SK-N-SH treated with all-trans-retinoic acid at 6 μM for 48 hours (cell line): ENCODE measurements around the gene STK39.
A peak's percentile ranks its signal among the peaks of the same experiment; 100 is the strongest.

ENCODE experiments used
- ATAC-seq: fragments of 200-7000 bp; cut with Tn5 transposase; 3 replicates; pipeline ENCODE4 v1.9.1; 2020; ENCODE audit warnings: mild to moderate bottlenecking, moderate library complexity
- ARNTL ChIP-seq: fragments of 450-650 bp; formaldehyde crosslinking; IDR thresholded peaks from 2 replicates; pipeline ENCODE4 v1.5.0; 2020; ENCODE audit warnings: low read depth, mild to moderate bottlenecking, moderate library complexity, borderline replicate concordance
- BACH2 ChIP-seq: fragments of 250-450 bp; sonication (Bioruptor Pico); IDR thresholded peaks from 2 replicates; pipeline ENCODE4 v1.9.0; 2021; ENCODE audit warnings: mild to moderate bottlenecking, borderline replicate concordance
- CSDC2 ChIP-seq: fragments of 250-450 bp; sonication (Bioruptor Pico); IDR thresholded peaks from 2 replicates; pipeline ENCODE4 v1.5.0; 2020; ENCODE audit warnings: mild to moderate bottlenecking, moderate library complexity
- GLIS3 ChIP-seq: fragments of 250-450 bp; sonication (Bioruptor Pico); IDR thresholded peaks from 2 replicates; pipeline ENCODE4 v1.5.0; 2020; ENCODE audit warnings: mild to moderate bottlenecking, moderate library complexity
- ISL1 ChIP-seq: fragments of 250-450 bp; sonication (Bioruptor Pico); IDR thresholded peaks from 2 replicates; pipeline ENCODE4 v2.1.2; 2022; ENCODE audit warnings: mild to moderate bottlenecking, moderate library complexity
- PPARA ChIP-seq: fragments of 250-450 bp; sonication (Bioruptor Pico); IDR thresholded peaks from 2 replicates; pipeline ENCODE4 v1.5.0; 2020; ENCODE audit warnings: mild to moderate bottlenecking, borderline replicate concordance
- TCF4 ChIP-seq: fragments of 250-450 bp; sonication (Bioruptor Pico); IDR thresholded peaks from 2 replicates; pipeline ENCODE4 v1.8.0; 2021; ENCODE audit warnings: mild to moderate bottlenecking, moderate library complexity, borderline replicate concordance
- TOX ChIP-seq: fragments of 250-450 bp; sonication (Bioruptor Pico); IDR thresholded peaks from 2 replicates; pipeline ENCODE4 v1.8.0; 2021; ENCODE audit warnings: mild to moderate bottlenecking, moderate library complexity, borderline replicate concordance
- ZC3H10 ChIP-seq: fragments of 250-450 bp; sonication (Bioruptor Pico); IDR thresholded peaks from 2 replicates; pipeline ENCODE4 v1.5.1; 2021; ENCODE audit warnings: mild to moderate bottlenecking, moderate library complexity
- ZFP3 ChIP-seq: fragments of 250-450 bp; sonication (Bioruptor Pico); IDR thresholded peaks from 2 replicates; pipeline ENCODE4 v1.5.0; 2020; ENCODE audit warnings: mild to moderate bottlenecking, moderate library complexity
- TF ChIP-seq, protein P1 (sequence below): fragments of 250-450 bp; sonication (Bioruptor Pico); IDR thresholded peaks from 2 replicates; pipeline ENCODE4 v1.5.0; 2020; ENCODE audit warnings: mild to moderate bottlenecking, moderate library complexity
- TF ChIP-seq, protein P2 (sequence below): fragments of 250-450 bp; sonication (Bioruptor Pico); IDR thresholded peaks from 2 replicates; pipeline ENCODE4 v1.5.1; 2020; ENCODE audit warnings: low read depth, mild to moderate bottlenecking, moderate library complexity
- TF ChIP-seq, protein P3 (sequence below): fragments of 250-450 bp; sonication (Bioruptor Pico); IDR thresholded peaks from 2 replicates; pipeline ENCODE4 v1.8.0; 2021; ENCODE audit warnings: low read depth, mild to moderate bottlenecking, moderate library complexity, borderline replicate concordance
- TF ChIP-seq, protein P4 (sequence below): fragments of 250-450 bp; sonication (Bioruptor Pico); IDR thresholded peaks from 2 replicates; pipeline ENCODE4 v1.8.0; 2020; ENCODE audit warnings: mild to moderate bottlenecking, moderate library complexity, borderline replicate concordance

The STK39 gene

DNA sequence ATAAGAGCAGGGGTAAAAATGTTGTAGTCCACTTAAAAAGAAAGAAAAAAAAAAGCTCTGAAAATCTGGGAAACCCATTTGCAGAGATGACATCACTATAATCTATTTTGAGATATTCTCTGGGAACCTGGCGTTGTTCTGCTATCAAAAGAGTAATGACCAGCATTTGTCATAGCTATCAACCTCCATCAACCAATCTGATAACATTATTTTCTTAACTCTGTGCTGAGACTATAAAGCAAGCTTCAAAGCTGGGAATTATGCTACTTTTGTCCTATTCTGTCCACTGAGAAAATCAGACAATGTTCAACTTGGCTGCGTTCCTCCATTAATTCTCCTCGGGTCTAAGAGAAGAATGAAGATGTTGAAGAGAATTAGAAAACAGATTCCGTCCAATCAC, 107.5 kb downstream of the STK39 start:
- TF ChIP-seq, protein P1, sequence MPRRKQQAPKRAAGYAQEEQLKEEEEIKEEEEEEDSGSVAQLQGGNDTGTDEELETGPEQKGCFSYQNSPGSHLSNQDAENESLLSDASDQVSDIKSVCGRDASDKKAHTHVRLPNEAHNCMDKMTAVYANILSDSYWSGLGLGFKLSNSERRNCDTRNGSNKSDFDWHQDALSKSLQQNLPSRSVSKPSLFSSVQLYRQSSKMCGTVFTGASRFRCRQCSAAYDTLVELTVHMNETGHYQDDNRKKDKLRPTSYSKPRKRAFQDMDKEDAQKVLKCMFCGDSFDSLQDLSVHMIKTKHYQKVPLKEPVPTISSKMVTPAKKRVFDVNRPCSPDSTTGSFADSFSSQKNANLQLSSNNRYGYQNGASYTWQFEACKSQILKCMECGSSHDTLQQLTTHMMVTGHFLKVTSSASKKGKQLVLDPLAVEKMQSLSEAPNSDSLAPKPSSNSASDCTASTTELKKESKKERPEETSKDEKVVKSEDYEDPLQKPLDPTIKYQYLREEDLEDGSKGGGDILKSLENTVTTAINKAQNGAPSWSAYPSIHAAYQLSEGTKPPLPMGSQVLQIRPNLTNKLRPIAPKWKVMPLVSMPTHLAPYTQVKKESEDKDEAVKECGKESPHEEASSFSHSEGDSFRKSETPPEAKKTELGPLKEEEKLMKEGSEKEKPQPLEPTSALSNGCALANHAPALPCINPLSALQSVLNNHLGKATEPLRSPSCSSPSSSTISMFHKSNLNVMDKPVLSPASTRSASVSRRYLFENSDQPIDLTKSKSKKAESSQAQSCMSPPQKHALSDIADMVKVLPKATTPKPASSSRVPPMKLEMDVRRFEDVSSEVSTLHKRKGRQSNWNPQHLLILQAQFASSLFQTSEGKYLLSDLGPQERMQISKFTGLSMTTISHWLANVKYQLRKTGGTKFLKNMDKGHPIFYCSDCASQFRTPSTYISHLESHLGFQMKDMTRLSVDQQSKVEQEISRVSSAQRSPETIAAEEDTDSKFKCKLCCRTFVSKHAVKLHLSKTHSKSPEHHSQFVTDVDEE: 0 out of 2 replicates have a peak, but pooled peaks have one; percentile 61
- TF ChIP-seq TCF4: peak; percentile 58; the same call in 1 of the 2 replicates
- TF ChIP-seq ZFP3 (CRISPR knock-in tag): 0 out of 2 replicates have a peak, but pooled peaks have one; percentile 16
- TF ChIP-seq ISL1 (CRISPR knock-in tag): peak; percentile 89
- no peak for TF ChIP-seq ARNTL (CRISPR knock-in tag)
- no peak for TF ChIP-seq BACH2 (CRISPR knock-in tag)
- TF ChIP-seq, protein P2, sequence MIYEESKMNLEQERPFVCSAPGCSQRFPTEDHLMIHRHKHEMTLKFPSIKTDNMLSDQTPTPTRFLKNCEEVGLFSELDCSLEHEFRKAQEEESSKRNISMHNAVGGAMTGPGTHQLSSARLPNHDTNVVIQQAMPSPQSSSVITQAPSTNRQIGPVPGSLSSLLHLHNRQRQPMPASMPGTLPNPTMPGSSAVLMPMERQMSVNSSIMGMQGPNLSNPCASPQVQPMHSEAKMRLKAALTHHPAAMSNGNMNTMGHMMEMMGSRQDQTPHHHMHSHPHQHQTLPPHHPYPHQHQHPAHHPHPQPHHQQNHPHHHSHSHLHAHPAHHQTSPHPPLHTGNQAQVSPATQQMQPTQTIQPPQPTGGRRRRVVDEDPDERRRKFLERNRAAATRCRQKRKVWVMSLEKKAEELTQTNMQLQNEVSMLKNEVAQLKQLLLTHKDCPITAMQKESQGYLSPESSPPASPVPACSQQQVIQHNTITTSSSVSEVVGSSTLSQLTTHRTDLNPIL (CRISPR knock-in tag): 0 out of 2 replicates have a peak, but pooled peaks have one; percentile 69
- ATAC-seq: no peak; the same call in 2 of the 3 replicates

DNA sequence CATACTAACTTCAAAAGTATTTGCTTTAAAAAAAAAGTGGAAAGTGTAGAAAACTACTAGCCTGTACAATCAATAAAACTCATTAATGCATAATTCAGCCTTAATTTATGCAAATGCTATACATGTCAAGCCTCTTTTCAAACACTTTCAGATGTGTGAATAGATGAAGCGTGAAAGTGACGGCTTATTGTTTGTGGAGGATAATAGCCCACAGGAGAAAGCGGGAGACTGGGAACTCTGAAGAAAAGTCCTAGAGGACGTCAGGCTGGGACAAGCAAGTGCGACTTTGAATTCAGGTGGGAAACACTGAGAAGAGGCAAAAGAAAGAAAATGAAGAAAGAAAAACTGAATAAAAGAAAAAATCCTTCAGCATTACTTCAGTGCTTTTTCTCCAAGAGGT, 108.5 kb downstream of the STK39 start:
- no peak for ATAC-seq

More for the DNA sequence above, 108.5 kb downstream of the STK39 start:
- TF ChIP-seq, protein P3, sequence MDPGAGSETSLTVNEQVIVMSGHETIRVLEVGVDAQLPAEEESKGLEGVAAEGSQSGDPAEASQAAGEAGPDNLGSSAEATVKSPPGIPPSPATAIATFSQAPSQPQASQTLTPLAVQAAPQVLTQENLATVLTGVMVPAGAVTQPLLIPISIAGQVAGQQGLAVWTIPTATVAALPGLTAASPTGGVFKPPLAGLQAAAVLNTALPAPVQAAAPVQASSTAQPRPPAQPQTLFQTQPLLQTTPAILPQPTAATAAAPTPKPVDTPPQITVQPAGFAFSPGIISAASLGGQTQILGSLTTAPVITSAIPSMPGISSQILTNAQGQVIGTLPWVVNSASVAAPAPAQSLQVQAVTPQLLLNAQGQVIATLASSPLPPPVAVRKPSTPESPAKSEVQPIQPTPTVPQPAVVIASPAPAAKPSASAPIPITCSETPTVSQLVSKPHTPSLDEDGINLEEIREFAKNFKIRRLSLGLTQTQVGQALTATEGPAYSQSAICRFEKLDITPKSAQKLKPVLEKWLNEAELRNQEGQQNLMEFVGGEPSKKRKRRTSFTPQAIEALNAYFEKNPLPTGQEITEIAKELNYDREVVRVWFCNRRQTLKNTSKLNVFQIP (CRISPR knock-in tag): no peak
- TF ChIP-seq CSDC2 (CRISPR knock-in tag) (no peak), GLIS3 (CRISPR knock-in tag) (no peak), ISL1 (CRISPR knock-in tag) (no peak), PPARA (CRISPR knock-in tag) (no peak), ZC3H10 (CRISPR knock-in tag) (no peak), ZFP3 (CRISPR knock-in tag) (no peak), BACH2 (CRISPR knock-in tag) (no peak), TOX (no peak)
- TF ChIP-seq, protein P2 (CRISPR knock-in tag): no peak
- TF ChIP-seq, protein P1: no peak
- TF ChIP-seq, protein P4, sequence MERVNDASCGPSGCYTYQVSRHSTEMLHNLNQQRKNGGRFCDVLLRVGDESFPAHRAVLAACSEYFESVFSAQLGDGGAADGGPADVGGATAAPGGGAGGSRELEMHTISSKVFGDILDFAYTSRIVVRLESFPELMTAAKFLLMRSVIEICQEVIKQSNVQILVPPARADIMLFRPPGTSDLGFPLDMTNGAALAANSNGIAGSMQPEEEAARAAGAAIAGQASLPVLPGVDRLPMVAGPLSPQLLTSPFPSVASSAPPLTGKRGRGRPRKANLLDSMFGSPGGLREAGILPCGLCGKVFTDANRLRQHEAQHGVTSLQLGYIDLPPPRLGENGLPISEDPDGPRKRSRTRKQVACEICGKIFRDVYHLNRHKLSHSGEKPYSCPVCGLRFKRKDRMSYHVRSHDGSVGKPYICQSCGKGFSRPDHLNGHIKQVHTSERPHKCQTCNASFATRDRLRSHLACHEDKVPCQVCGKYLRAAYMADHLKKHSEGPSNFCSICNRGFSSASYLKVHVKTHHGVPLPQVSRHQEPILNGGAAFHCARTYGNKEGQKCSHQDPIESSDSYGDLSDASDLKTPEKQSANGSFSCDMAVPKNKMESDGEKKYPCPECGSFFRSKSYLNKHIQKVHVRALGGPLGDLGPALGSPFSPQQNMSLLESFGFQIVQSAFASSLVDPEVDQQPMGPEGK (CRISPR knock-in tag): no peak
